HG03159 (cell line): Measurements from ENCODE around the gene FAIM2.

Experiments used
- ATAC-seq: cut with Tn5 transposase; IDR thresholded peaks from one replicate; pipeline ENCODE4 v1.9.1; 2021; ENCODE audit warnings: mild to moderate bottlenecking, moderate library complexity; ENCODE audit not compliant: unreplicated experiment

FAIM2 gene

GRCh38 chr12:49899921-49900320 is 3.8 kb downstream of the FAIM2 start:
- no peak for ATAC-seq

GRCh38 chr12:49899286-49899843 is 4.3 kb downstream of the FAIM2 start:
- no peak for ATAC-seq

- ATAC-seq = no peak
Measured at GRCh38 chr12:49897276-49897675, 6.4 kb downstream of the FAIM2 start.

- no peak for ATAC-seq
Measured at GRCh38 chr12:49895773-49896172, 7.9 kb downstream of the FAIM2 start.

- ATAC-seq = no peak
Measured at GRCh38 chr12:49894751-49895148, 8.9 kb downstream of the FAIM2 start.

- no peak for ATAC-seq
Measured at GRCh38 chr12:49893753-49894750, 9.6 kb downstream of the FAIM2 start.

GRCh38 chr12:49892732-49893317 is 10.9 kb downstream of the FAIM2 start:
- no peak for ATAC-seq

- no peak for ATAC-seq
Measured at GRCh38 chr12:49892084-49892731, 11.5 kb downstream of the FAIM2 start.

GRCh38 chr12:49891476-49891875 is 12.2 kb downstream of the FAIM2 start:
- ATAC-seq = no peak

GRCh38 chr12:49891012-49891411 is 12.7 kb downstream of the FAIM2 start:
- ATAC-seq = no peak

GRCh38 chr12:49890096-49890461 is 13.6 kb downstream of the FAIM2 start:
- no peak for ATAC-seq

- no peak for ATAC-seq
Measured at GRCh38 chr12:49889361-49890095, 14.2 kb downstream of the FAIM2 start.

- ATAC-seq = no peak
Measured at GRCh38 chr12:49888461-49889151, 15.1 kb downstream of the FAIM2 start.

GRCh38 chr12:49887536-49888401 is 15.9 kb downstream of the FAIM2 start:
- ATAC-seq = no peak

GRCh38 chr12:49887091-49887490 is 16.6 kb downstream of the FAIM2 start:
- ATAC-seq = no peak

GRCh38 chr12:49885663-49886461 is 17.8 kb downstream of the FAIM2 start:
- ATAC-seq = no peak

GRCh38 chr12:49885118-49885517 is 18.6 kb downstream of the FAIM2 start:
- ATAC-seq = no peak

- no peak for ATAC-seq
Measured at GRCh38 chr12:49882851-49883464, 20.7 kb downstream of the FAIM2 start.
